IPS-18a (cell line): ENCODE results near the gene PLA2G3.
"Not testable (repeated sequence)": the region's sequence is repeated elsewhere in the genome, so short reads cannot be mapped to it uniquely, and the experiment has no call there.

ENCODE experiments used
- H3K27ac ChIP-seq: one replicate; pipeline ENCODE4 v1.5.1; 2013; ENCODE audit warnings: low read length
- H3K27me3 ChIP-seq: one replicate; pipeline ENCODE4 v1.6.1; 2013; ENCODE audit warnings: mild to moderate bottlenecking, low read length; ENCODE audit not compliant: control insufficient read depth, insufficient read depth
- H3K36me3 ChIP-seq: one replicate; pipeline ENCODE4 v1.6.1; 2013; ENCODE audit warnings: low read depth, low read length; ENCODE audit not compliant: control insufficient read depth
- H3K4me1 ChIP-seq: one replicate; pipeline ENCODE4 v1.6.1; 2013; ENCODE audit warnings: low read depth, low read length; ENCODE audit not compliant: control insufficient read depth
- H3K4me3 ChIP-seq: one replicate; pipeline ENCODE4 v1.5.1; 2013; ENCODE audit warnings: low read length
- H3K9ac ChIP-seq: one replicate; pipeline ENCODE4 v1.6.1; 2013; ENCODE audit warnings: mild to moderate bottlenecking, low read length, moderate library complexity
- H3K9me3 ChIP-seq: one replicate; pipeline ENCODE4 v1.6.1; 2013; ENCODE audit warnings: low read depth, low read length; ENCODE audit not compliant: control insufficient read depth

The PLA2G3 gene

GRCh38 chr22:31139866-31140716 is at the start of gene PLA2G3:
PLA2G3 (minus strand) TSS chr22:31140508; CDS start chr22:31140354, 154 bp downstream.
- Histone ChIP-seq H3K27ac (peak within 1 kb of the TSS; percentile 69), H3K36me3 (peaks cover 20% of the 10 kb centered on the region), H3K4me1 (peaks cover 19% of the 10 kb centered on the region), H3K9ac (peak within 1 kb of the TSS; percentile 65), H3K4me3 (peak within 1 kb of the TSS; percentile 68), H3K27me3 (no peaks in the 10 kb centered on the region), H3K9me3 (no peaks in the 10 kb centered on the region)

GRCh38 chr22:31187627-31188026 is 47.3 kb upstream of the PLA2G3 start:
- Histone ChIP-seq H3K9ac (no peak overlapping the region), H3K27ac (no peak overlapping the region), H3K27me3 (no peaks in the 10 kb centered on the region), H3K4me1 (no peaks in the 10 kb centered on the region), H3K9me3 (no peaks in the 10 kb centered on the region), H3K36me3 (peaks cover 4% of the 10 kb centered on the region), H3K4me3 (no peak overlapping the region)

GRCh38 chr22:31185056-31185455 is 44.7 kb upstream of the PLA2G3 start:
- Histone ChIP-seq H3K9ac (no peak overlapping the region), H3K27ac (no peak overlapping the region)

GRCh38 chr22:31184015-31184414 is 43.7 kb upstream of the PLA2G3 start:
- Histone ChIP-seq H3K4me3 (no peak overlapping the region), H3K9ac (no peak overlapping the region), H3K36me3 (peaks cover 4% of the 10 kb centered on the region), H3K4me1 (no peaks in the 10 kb centered on the region), H3K27me3 (no peaks in the 10 kb centered on the region), H3K27ac (no peak overlapping the region), H3K9me3 (no peaks in the 10 kb centered on the region)

More at GRCh38 chr22:31185056-31185455, 44.7 kb upstream of the PLA2G3 start:
- Histone ChIP-seq H3K27me3 (no peaks in the 10 kb centered on the region), H3K36me3 (peaks cover 4% of the 10 kb centered on the region), H3K4me1 (no peaks in the 10 kb centered on the region), H3K4me3 (no peak overlapping the region), H3K9me3 (no peaks in the 10 kb centered on the region)

- H3K27me3 ChIP-seq: no peaks in the 10 kb centered on the region
- no peaks in the 10 kb centered on the region for H3K36me3 ChIP-seq
- no peaks in the 10 kb centered on the region for H3K9me3 ChIP-seq
- H3K4me3 ChIP-seq: no peak overlapping the region
- H3K9ac ChIP-seq: no peak overlapping the region
- H3K4me1 ChIP-seq: no peaks in the 10 kb centered on the region
- no peak overlapping the region for H3K27ac ChIP-seq
Observed at GRCh38 chr22:31179345-31179744, 39.0 kb upstream of the PLA2G3 start.

- H3K36me3 ChIP-seq: no peaks in the 10 kb centered on the region
- H3K27me3 ChIP-seq: no peaks in the 10 kb centered on the region
- no peaks in the 10 kb centered on the region for H3K4me1 ChIP-seq
- no peak overlapping the region for H3K27ac ChIP-seq
- no peak overlapping the region for H3K9ac ChIP-seq
- H3K4me3 ChIP-seq: no peak overlapping the region
- H3K9me3 ChIP-seq: no peaks in the 10 kb centered on the region
Observed at GRCh38 chr22:31178859-31179258, 38.6 kb upstream of the PLA2G3 start.

- H3K36me3 ChIP-seq: no peaks in the 10 kb centered on the region
- H3K9ac ChIP-seq: no peak overlapping the region
- H3K4me1 ChIP-seq: no peaks in the 10 kb centered on the region
- no peaks in the 10 kb centered on the region for H3K9me3 ChIP-seq
- no peak overlapping the region for H3K27ac ChIP-seq
- no peak overlapping the region for H3K4me3 ChIP-seq
- H3K27me3 ChIP-seq: no peaks in the 10 kb centered on the region
Observed at GRCh38 chr22:31177420-31178162, 37.3 kb upstream of the PLA2G3 start.

GRCh38 chr22:31176923-31177322 is 36.6 kb upstream of the PLA2G3 start:
- Histone ChIP-seq H3K27ac (no peak overlapping the region), H3K9me3 (no peaks in the 10 kb centered on the region), H3K36me3 (no peaks in the 10 kb centered on the region), H3K9ac (no peak overlapping the region), H3K4me3 (no peak overlapping the region), H3K27me3 (no peaks in the 10 kb centered on the region), H3K4me1 (no peaks in the 10 kb centered on the region)

GRCh38 chr22:31173386-31174145 is 33.3 kb upstream of the PLA2G3 start:
- no peaks in the 10 kb centered on the region for H3K36me3 ChIP-seq
- H3K27ac ChIP-seq: no peak overlapping the region
- H3K4me1 ChIP-seq: no peaks in the 10 kb centered on the region
- no peak overlapping the region for H3K9ac ChIP-seq
- H3K27me3 ChIP-seq: no peaks in the 10 kb centered on the region
- H3K9me3 ChIP-seq: no peaks in the 10 kb centered on the region
- H3K4me3 ChIP-seq: no peak overlapping the region

GRCh38 chr22:31171734-31172133 is 31.4 kb upstream of the PLA2G3 start:
- H3K4me1 ChIP-seq, H3K4me3 ChIP-seq, H3K27me3 ChIP-seq, H3K9me3 ChIP-seq, H3K9ac ChIP-seq, H3K27ac ChIP-seq, H3K36me3 ChIP-seq: not testable (repeated sequence)

GRCh38 chr22:31170971-31171370 is 30.7 kb upstream of the PLA2G3 start:
- no peaks in the 10 kb centered on the region for H3K9me3 ChIP-seq
- no peaks in the 10 kb centered on the region for H3K27me3 ChIP-seq
- no peak overlapping the region for H3K9ac ChIP-seq
- H3K36me3 ChIP-seq: no peaks in the 10 kb centered on the region
- H3K4me1 ChIP-seq: no peaks in the 10 kb centered on the region
- H3K27ac ChIP-seq: no peak overlapping the region
- H3K4me3 ChIP-seq: no peak overlapping the region
